GM23338 (cell line): ENCODE data around the gene PCLO.

Experiments used
- CREB1 ChIP-seq: fragments of 250-450 bp; sonication (Bioruptor Pico); IDR thresholded peaks from 2 replicates; pipeline ENCODE4 v1.5.0; 2020; ENCODE audit warnings: low read depth, mild to moderate bottlenecking, moderate library complexity
- CTCF ChIP-seq, 2 experiments: fragments of 200-600 bp in 1 of 2; sonication (generic) in 1 of 2; conservative IDR thresholded peaks; 2 replicates each; pipeline versions ENCODE4 v1.5.1 to v1.6.1; 2016 to 2017; ENCODE audit warnings: antibody characterized with exemption in 2 of 2, low read depth in 2 of 2, mild to moderate bottlenecking in 2 of 2, moderate library complexity in 1 of 2
- EZH2 ChIP-seq: fragments of 200-600 bp; sonication (generic); IDR thresholded peaks from one replicate; pipeline ENCODE4 v1.8.0; 2017; ENCODE audit warnings: antibody characterized with exemption, mild to moderate bottlenecking, low read depth; ENCODE audit not compliant: unreplicated experiment
- EZH2phosphoT487 ChIP-seq: fragments of 200-600 bp; sonication (generic); IDR thresholded peaks from one replicate; pipeline ENCODE4 v1.8.1; 2018; ENCODE audit warnings: antibody characterized with exemption; ENCODE audit not compliant: unreplicated experiment
- POLR2AphosphoS5 ChIP-seq: IDR thresholded peaks from 2 replicates; pipeline ENCODE4 v1.6.1; 2016; ENCODE audit warnings: antibody characterized with exemption, low read depth
- REST ChIP-seq: IDR thresholded peaks from one replicate; pipeline ENCODE4 v1.6.1; 2018; ENCODE audit warnings: antibody characterized with exemption; ENCODE audit not compliant: unreplicated experiment

- TF ChIP-seq CTCF (conservative IDR thresholded peaks at IDR 0.05; ENCODE audit: low read depth in 2 of 2) (no peak), CREB1 (no peak), POLR2AphosphoS5 (no peak), EZH2 (no peak), REST (no peak), EZH2phosphoT487 (no peak)
Measured at GRCh38 chr7:83117466-83117865, 45.2 kb downstream of the PCLO start.
